NCI-H2107 (cell line): Measurements from ENCODE around the gene THAP5.
A peak's percentile ranks its signal among the peaks of the same experiment; 100 is the strongest.

ENCODE experiments used
- DNase-seq: peaks from one replicate; lab custom pipeline; 2025; lab: John Stamatoyannopoulos, UW

The THAP5 gene

GRCh38 chr7:108533712-108534111 is 35.8 kb downstream of the THAP5 start:
- DNase-seq: no peak

- DNase-seq: peak; percentile 64
Observed at GRCh38 chr7:108529341-108529740, 40.2 kb downstream of the THAP5 start.

- DNase-seq: peak; percentile 15
Observed at GRCh38 chr7:108528183-108528712, 41.3 kb downstream of the THAP5 start.

GRCh38 chr7:108526768-108527017 is 42.8 kb downstream of the THAP5 start:
- DNase-seq: no peak

GRCh38 chr7:108525985-108526767 is 43.3 kb downstream of the THAP5 start, which contains the start of gene PNPLA8:
Gene PNPLA8, minus strand, starts transcription at chr7:108526135. Its CDS starts 10,644 bp downstream, at chr7:108515491.
- DNase-seq: peak; percentile 100

- peak; percentile 88 for DNase-seq
Observed at GRCh38 chr7:108525327-108525984, 44.0 kb downstream of the THAP5 start.

- DNase-seq: no peak
Observed at GRCh38 chr7:108522780-108523179, 46.7 kb downstream of the THAP5 start.

- no peak for DNase-seq
Observed at GRCh38 chr7:108517951-108518350, 51.6 kb downstream of the THAP5 start.

- DNase-seq: no peak
Observed at GRCh38 chr7:108515630-108516029, 53.9 kb downstream of the THAP5 start.

GRCh38 chr7:108515013-108515412 is 54.5 kb downstream of the THAP5 start:
- no peak for DNase-seq
